NCI-H146 treated with DMSO at 0.1 percent for 48 hours (cell line): ENCODE data around the gene DOCK8.

Experiments used
- DNase-seq: peaks from one replicate; lab custom pipeline; 2025; ENCODE audit not compliant: unreplicated experiment; lab: John Stamatoyannopoulos, UW

Gene DOCK8

DNA sequence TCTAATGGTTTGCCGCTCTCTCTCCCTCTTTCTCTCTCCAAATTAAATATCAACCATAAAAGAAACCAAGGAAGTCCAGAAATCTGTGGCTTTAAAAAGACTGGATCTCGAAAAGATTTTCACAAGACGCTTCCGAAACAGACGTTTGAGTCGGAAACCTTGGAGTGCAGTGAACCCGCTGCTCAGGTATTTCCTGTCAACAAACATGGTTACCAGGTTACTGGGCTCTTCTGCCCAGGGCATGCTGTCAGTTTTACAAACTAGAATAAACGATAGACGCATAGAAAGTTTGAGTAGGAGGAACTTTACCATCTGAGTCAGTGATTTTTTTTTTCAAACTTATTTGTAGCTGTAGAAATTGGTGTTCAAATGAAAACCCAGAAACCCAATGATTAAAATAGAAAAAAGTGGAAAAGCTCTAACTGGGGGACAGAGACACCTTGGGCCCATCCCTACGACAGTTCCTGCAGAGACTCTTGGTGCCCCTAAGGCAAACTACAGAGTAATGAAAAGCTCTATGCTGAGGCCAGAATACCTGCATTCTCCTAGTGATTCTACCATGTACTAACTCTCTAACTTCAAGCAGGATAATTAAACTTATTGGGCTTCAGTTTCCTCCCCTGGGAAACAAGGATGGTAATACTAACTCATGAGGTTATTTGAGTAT lies 90.0 kb downstream of the DOCK8 start:
- DNase-seq: no peak

DNA sequence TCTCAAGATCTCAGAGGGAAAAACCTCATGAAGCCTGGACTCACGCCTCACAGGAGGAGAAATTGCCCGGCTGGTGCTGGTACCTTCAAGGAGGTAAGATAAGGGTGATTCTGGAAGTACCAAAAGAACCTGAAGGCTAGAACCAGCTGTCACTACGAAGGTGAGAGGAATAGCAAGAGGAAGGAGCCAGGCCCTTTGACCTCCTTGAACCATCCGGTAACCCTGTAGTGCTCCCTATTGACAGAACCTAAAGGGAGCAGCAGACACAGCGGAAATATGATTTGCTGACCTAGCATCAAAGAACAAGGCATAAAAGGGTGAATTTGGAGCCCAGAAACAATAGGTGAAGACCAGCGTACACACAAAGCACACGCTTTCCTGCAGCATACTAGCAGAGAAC lies 92.2 kb downstream of the DOCK8 start:
- DNase-seq: no peak

- no peak for DNase-seq
These were observed 97.2 kb downstream of the DOCK8 start for GRCh38 chr9:311841-312240.

DNA sequence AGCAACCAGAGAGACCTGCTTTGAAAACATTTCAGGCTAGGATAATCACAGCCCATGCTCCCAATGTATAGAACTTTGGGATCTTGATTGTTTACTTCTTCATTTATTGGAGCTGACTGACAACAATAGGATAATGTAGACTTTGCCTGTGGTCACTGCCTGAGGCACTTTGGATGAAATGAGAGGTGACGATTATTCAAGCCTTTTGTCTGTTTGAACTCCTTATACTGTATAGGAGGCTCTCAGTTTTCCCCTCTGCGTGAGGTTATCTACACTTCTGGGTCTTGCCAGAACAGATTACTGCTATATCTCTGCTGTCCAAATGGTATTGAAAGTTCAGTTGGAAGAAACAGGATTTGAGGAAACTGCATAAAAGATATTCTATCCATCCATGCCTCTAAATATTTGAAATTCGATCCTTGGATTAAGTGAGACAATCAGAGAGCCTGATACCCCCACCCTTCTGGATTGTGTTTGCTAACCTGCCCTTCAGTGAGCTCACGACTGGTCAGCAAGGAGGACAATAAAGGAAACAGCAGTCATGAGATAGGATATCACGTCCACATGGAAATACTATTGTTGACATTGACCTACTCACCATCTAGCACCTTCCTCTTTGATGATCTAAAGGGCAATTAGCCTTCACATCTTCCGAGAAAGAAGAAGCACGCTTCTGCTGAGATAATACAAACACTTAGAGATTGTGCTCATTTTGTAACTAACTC lies 98.1 kb downstream of the DOCK8 start:
- DNase-seq: no peak

GRCh38 chr9:316382-316965 lies 101.8 kb downstream of the DOCK8 start:
- DNase-seq: no peak

DNA sequence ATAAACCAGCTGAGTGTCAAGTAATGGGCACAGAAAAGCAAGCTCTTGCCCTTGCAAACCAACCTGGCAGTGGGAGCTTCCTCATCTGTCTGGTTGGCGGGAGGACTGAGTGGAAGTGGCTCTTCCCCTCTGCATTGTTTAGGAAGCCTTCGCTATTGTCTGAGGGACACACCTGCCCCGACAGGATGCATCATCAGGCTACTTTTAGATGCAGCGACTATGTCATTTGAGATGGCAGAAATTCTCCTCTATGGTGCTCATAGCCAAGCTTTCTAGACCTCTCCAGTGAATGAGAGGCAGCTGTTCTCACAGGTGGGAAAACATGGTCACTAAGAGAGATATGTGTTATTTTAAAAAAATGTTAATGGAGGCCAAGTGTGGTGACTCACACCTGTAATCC lies 104.0 kb downstream of the DOCK8 start:
- DNase-seq: no peak

DNA sequence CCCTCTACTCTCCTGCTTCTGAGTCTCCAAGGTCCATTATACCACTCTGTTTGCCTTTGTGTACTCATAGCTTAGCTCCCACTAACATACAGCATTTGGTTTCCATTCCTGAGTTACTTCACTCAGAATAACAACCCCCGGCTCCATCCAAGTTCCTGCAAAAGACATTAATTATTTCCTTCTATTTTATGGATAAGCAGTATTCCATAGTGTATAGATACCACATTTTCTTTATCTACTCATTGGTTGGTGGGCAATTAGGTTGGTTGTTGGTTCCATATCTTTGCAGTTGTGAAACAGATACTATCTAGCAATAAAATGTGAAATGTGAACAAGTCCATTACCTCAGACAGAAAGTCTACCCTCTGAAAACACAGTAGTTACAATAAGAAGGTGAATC lies 110.3 kb downstream of the DOCK8 start:
- no peak for DNase-seq

GRCh38 chr9:326667-327066 lies 112.0 kb downstream of the DOCK8 start:
- DNase-seq: no peak

GRCh38 chr9:328453-328852 lies 113.8 kb downstream of the DOCK8 start:
- DNase-seq: no peak

DNA sequence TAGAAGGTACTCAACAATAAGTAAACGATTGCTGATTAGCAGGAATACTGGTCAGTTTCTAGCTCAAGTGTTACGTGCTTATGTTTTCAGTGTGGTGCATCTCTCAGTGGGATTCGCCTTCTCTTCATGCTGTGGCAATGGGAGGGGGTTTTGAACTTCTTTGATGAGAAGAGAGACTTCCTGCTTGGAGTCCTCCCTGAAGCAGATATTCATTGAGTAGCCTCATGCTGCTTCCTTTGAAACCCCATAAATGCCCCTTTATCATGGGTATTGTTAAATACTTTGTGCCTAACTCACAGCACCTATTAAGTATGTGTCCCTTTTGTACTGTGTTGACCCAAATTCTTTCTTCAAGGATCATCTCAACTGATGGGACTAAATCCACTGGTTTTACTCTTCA lies 116.5 kb downstream of the DOCK8 start:
- no peak for DNase-seq

DNA sequence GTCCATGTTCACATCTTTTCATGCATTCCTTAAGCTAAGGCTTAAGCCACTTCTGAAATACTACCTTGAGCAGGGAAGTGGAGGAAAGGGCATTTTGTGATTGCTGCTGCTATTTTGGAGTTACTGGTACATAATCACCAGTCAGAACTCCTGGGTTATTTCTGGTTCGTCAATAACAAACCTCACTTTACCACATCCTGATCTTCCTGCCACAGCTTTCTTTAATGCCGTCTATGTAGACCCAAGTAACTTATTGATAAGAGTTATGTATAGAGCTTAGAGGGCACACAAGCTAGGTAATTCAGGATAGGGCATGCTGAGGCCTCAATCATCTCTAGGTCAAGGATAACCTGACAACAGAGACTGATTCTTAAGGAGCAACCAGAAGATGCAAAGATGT lies 120.7 kb downstream of the DOCK8 start:
- DNase-seq: no peak

DNA sequence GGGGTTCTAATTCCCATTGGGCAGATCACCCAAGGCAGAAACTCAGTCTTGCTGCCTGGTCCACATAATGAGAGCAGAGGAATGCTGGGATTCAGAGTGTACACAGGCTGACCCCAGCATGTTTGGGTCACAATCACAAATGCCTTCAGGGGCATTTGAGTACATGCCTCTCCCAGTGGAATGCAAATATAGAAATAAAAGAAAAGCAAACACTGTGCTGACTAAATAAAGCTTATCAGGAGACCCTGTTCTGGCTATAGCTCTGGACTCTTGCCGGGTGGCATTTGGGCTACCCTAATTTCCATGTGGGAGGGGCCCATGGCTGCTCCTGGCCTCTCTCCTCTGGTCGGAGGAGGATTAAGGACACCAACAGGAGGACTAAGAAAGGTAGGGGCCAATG lies 121.4 kb downstream of the DOCK8 start:
- no peak for DNase-seq

DNA sequence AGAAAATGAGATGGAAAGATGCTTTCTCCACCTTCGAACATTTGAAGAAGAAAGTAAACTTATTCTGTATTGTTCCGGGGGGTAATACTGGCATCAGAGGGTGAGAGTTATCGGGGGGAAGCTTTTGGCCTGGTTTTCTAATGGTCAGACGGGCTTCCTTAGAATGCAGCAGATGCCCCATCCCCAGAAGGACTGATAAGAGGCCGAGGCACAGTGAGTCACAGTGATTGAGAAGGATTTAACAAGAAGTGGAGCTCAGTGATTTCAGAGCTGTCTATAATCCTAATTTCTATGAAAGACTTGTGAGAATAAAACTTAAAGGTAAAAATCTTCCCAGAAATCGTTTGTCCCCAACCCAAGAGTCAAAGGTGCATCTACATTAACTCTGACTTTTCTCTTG lies 123.9 kb downstream of the DOCK8 start:
- no peak for DNase-seq

GRCh38 chr9:341634-342421 lies 127.2 kb downstream of the DOCK8 start:
- DNase-seq: no peak

GRCh38 chr9:343773-344172 lies 129.1 kb downstream of the DOCK8 start:
- DNase-seq: no peak

GRCh38 chr9:346111-346571 lies 131.5 kb downstream of the DOCK8 start:
- DNase-seq: no peak

- no peak for DNase-seq
These were observed 133.1 kb downstream of the DOCK8 start for GRCh38 chr9:347667-348292.

DNA sequence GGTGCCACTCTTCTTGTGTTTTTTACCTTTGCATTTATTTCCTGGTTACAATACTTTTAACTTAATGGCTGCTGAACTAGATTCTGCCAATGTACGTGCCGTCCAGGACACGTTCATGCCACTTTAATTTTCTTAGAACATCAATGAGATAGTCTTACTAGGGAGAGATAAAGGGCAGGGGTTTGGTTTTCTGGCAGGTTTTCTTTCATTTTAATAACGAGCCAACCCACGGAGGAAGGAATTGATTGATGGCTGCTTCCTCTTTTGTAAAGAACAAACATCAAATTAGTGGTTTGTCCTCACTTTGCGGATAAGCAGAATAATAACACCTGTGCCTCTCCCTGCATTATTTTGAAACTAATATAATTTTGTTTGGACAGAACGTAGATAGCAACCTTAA lies 135.7 kb downstream of the DOCK8 start:
- no peak for DNase-seq

- DNase-seq: no peak
These were observed 137.3 kb downstream of the DOCK8 start for GRCh38 chr9:351916-352315.

GRCh38 chr9:353077-353476 lies 138.4 kb downstream of the DOCK8 start:
- no peak for DNase-seq

GRCh38 chr9:354453-354852 lies 139.8 kb downstream of the DOCK8 start:
- DNase-seq: no peak
